HPDE6-E6E7 (cell line): Measurements from ENCODE around the gene PTPRN2.

ENCODE experiments used
- DNase-seq: peaks from one replicate; pipeline ENCODE4 v3.0.0; 2011; ENCODE audit warnings: missing footprints; ENCODE audit errors: extremely low spot score

PTPRN2 gene

DNA sequence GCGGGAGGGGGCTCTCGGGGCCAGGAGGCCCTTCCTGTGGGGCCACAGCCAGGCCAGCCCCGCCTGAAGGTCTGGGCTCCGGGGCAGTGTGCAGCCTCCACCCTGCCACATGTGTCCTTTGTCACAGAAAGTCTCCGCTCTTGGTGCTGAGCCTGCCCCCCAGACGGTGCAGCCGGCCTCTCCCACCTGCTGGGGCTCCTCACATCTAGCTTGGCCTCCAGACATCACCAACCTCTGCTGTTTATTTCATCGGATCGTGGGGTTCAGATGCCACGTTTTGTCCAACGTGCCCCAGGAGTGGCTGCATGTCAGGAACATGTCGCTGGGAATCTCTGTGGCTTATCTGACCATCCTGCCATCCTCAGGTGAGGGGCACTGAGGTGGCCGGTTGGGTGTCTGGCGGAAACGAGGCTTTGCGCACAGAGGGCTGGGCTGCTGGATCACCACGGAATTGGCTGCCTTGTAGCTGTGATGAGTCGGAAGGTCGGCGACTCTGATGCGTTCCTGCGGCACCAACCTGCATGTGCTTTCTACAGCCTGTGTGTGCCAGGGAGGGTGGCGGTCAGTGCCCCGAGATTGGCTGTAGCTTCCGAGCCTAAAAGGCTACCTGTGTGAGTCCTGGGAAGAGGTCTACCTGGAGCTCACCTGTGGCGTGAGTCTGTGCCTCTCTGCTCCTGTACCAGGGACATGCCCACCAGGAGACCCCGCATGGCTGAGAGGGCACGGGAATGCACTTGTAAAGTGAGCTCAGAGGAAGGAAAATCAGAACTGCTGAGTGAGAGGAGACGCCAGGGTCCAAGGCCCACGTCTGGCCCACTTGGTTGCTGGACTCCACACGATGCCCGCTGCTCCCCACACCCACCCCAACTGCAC is 934.4 kb downstream of the PTPRN2 start:
- no peak for DNase-seq

DNA sequence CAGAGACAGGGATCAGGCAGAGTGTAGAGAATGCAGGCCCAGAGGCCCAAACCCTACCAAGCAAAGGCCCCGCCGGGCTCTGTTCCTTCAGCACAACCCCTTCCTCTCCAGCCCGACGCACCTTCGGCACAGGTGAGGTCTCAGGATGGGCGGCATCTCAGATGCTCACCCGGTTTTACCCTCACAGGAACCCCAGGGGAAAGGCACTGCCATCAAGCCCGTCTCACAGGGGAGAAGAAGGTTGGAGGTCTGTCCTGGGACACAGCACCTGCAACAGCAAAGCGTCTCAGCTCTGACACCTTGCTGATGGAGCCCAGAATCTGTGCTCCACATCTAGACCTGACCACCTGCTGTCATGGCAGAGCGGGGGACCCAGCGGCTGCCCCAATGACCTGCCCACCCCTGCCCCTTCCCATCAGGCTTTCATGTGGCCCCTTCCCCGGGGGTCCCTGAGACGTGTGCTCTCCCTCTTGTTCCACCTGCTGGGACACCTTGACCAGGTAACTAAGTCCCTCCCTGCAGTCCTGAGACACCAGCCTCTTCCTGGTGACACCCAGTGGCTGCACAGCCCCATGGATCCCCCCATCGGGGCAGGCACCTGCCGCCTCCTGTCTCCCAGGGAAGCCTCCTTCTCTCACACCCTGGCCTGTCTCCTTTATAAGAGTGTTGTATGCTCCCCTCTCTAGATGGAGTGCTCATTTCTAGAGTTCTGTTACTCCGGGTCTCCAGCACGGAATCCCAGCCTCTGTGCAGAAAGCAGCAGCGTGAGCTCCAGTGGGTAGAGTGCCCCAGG is 935.3 kb downstream of the PTPRN2 start:
- no peak for DNase-seq

DNA sequence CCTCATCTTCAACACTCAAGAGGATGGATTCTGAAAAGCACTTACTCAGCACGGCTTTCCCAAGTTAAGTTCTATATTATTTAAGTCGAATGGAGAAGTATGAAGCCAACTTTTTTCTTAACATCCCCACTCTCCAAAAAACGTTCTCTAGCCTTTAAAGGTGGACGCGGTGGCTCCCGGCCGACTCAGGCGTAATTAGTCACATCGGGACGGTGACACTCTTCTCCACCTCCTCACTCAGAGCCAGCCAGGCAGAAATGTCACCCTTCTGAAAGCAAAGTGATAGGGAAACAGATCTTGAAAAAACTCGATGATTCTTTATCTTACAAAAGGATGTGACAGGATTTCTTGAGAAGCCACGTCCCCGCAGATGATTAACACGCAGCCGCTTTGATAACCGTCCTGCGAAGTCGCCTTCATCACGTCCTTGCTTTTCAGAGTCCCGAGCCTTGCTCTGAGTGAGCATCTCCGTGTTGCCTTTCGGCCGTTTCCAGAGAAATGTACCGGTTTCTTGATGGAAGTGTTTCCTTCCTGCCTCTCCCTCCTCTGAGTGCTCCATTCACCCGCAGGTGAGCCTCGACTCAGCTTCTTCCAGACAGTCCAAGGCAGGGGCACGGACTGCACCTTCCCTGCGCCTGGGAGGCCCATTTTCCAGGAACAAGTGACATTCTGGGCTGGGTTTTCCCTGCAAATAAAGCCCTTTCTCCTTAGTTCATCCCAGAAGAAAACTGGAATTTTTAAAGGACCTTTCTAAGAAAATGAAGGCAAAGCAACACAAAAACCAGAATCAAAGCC is 936.1 kb downstream of the PTPRN2 start:
- DNase-seq, result no peak

DNA sequence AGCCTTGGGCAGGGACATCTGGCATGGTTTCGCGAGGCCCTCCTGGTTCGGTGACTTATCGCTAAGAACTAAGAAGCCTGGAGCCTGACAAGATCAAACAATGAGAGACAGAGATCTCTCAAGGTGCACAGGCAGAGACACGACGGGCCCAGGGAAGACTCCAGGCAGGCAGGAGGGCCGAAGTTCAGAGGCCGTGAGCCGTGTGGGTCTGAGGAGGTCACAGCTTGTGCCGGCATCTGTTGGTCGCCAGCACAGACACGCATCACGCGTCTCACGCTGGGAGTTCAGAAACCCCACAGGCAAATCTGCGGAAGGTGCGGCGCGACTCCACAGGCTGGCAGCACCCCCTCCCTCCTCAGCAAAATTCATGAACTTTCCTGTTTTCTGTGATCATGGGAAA is 936.8 kb downstream of the PTPRN2 start:
- no peak for DNase-seq

DNA sequence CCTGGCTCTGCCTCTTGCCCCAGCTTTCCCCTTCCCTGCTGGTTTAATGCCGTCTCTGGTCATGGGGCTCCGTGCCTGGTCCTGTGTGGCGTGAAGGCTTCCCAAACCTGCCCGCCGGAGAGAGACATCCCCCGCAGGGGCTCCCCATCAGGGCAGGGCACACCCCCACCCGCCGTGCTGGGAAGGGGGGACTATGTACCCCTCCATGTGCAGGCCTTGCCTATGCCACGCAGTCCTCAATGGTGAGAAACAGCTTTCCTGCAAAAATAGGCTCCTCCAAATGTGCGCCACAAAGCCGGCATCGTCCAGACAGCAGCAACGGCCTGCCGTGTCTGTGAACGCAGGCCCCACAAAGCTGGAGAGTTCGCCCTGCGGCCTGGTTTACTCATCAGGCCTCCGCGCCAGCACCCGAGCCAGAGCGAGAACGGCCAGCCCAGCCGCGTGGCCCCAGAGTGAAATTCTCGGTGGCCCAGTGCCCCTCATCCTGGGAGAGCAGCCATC is 937.4 kb downstream of the PTPRN2 start:
- DNase-seq, result no peak

DNA sequence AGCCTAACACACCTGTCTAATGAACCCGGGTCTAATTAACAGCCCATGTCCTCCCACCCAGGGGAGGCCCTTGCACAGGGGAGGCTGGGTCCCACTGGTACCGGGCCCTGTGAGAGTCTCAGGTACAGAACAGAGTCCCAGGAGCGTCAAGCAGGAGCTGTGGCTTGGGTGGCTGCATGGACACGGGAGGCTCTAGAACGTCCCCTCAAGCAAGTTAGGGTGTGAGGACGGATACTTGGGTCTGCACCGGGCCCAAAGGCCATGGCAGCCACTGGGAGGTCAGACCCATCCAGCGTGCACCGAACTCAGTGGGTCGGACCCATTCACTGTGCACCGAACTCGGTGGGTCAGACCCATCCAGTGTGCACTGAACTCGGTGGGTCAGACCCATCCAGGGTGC is 941.1 kb downstream of the PTPRN2 start:
- no peak for DNase-seq

DNA sequence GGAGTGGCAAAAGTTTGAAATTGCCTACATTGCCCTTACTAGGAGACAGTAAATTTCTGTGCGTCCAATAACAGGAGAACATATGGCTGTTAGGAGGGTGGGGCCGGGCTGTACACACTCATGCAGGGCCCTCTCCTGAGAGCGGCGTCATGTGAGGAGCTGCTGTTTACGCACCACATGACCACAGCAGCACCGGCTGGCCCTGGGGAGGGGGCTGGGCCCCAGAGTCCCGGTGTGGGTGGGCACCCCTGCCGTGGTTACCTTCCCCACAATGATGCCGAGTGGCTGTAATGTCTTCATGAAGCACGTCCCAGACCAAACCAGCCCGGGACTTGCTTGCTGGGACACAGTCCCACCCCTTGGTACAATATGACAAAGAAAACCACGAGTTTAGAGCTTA is 942.1 kb downstream of the PTPRN2 start:
- DNase-seq, result no peak

DNA sequence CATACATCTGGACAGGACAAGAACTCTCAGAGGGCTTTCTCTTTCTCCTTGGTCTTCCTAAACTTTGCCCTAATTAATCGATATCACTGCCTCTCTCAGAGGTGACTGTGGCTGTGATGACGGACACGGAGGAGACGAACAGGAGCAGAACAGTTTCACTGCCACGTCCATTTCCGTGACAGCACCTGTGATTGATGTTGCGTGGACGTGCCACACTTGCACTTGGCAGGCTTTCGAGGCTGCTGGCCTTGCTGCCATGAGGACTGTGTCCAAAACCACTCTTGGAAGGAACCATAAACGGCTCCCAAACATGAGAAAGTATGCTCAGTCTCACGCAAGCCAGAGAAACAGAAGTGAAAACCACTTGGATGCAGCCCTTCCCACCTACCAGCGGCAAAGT is 942.7 kb downstream of the PTPRN2 start:
- DNase-seq, result no peak

DNA sequence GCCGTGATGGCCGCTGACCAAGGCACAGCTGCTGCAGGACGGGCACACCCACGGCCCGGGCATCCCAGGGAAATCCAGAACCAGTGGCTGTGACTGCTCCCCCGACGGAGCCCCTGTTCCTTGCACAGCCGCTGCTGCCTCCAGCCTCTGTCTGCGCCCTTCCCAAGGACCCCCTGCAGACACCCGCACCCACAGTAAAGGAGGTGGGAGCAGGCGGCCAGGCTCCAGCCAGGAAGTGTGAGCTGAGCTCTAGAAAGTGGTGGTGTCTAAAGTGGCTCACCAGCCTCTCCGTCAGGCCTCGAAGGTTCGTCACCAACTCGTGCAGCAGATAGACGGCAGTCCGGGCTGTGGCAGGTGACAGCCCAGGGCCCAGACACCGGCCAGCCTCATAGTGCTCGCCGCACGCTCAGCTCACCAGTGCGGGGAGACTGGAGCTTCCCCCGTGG is 944.1 kb downstream of the PTPRN2 start:
- DNase-seq, result no peak

DNA sequence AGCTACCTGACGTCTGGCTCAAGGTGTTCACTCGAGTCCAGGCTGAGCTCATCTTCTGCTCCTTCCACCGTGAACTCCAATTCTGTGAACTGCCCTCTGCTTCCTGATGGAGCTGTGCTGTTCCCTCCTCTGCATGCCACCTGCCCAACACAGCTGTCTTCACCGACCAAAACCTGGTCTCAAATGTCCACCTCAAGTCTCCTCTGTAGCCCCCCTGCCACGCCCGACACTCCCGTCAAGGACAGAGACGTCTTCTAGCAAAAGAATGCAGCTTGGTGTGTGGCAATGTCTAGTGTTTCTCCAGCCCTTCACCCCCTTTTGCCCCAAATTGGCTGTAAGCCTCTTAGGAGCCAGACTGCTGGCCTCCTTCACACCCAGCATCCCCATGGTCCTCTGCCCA is 945.8 kb downstream of the PTPRN2 start:
- DNase-seq, result no peak

DNA sequence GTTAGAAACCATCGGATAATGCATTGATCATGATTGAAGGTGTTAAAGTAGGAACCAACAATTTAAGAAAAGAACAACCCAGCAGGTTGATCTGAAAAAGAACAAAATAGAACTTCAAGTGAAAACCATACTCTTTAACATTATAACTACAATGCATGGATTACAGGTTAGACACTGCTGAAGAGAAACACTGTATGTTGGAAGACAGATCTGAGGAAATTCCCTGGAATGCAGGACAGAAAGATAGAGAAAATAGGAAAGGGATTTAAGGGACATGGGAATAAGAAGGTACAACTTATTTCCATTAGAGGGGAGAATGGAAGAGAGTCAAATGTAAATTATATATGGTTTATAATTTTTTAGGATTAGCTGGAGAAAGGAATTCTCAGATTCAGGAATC is 947.5 kb downstream of the PTPRN2 start:
- no peak for DNase-seq

DNA sequence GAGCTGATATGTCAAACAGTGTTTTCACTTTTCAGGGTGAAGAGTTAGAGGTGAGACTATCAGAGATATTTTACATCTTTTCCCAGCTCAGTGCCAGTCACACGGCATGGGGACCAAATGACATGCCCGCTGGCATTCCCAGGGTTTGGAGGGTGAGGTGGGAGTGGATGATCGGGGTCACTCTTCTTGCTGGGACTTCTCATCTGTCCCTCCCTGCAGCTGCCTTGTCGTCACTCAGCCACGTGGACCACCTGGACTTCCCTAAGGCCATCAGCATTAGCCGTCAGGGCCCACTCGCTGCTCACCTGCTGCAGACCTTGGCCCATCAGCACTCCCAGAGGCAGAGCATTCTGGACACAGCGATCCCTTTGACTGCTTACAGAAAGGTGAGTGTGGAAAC is 949.1 kb downstream of the PTPRN2 start:
- no peak for DNase-seq

DNA sequence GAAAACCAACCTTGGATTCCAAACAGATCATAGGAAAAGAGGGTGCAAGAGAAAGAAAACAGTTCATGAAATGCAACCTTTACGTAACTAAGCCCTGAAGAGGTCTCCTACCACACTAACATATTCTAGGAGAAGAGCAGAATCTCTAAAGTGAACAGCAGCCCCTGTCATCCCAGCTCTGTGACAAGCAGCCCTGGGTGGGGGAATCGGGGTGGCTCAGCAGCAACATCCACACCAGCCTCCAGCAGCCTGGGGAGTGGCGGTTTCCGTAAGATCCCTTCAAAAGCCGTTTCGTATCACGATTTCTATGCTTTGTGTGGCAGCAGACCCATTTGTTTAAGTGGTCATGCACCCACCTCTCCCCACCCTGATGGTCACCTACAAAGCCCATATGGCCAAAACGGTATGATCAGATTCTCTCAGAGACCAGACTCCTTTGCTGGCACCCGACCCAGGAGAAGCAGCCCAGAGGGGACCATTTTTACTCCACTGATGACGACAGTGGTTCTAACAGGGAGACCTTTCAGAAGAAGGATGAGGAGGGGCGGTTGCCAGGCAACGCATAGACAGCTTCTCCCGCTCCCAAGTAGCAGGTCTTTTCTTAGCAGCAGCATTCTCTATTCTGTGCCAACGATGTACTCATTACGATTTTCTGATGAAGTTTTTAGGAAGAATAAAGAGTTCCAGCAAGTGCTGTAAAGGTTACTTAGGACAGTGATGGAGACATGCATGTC is 950.2 kb downstream of the PTPRN2 start:
- DNase-seq, result no peak

DNA sequence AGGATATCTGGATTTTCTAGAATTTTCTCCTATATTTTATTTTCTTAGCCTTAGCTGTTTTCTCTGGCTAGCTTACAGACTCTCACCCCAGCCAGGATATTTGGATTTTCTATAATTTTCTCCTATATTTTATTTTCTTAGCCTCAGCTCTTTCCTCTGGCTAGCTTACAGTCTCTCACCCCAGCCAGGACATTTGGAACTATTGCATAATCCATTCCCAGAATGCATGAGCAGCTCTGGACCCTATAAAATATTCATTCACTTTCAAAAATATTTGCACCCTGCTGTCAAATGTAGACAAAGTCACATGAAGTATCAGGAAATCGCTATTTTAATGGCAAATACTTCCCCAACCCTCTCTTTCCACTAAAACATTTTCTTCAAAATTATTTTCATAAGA is 952.0 kb downstream of the PTPRN2 start:
- no peak for DNase-seq

DNA sequence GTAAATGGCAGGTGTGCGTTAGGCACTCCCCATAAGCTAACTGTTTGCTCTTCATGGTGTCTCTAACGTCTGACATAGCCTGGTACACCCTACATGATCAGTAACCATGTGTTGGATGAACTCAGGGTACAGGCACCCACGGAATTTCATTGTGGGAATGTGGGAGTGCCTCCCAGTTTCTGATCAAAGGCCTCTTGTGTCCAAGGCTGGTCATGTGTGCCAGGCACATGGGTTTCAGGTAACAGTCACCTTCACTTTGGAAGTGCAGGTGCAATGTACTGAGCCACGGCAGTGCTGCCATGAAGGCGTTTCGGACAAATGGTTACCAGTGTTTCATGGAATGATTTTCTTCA is 952.5 kb downstream of the PTPRN2 start:
- no peak for DNase-seq

DNA sequence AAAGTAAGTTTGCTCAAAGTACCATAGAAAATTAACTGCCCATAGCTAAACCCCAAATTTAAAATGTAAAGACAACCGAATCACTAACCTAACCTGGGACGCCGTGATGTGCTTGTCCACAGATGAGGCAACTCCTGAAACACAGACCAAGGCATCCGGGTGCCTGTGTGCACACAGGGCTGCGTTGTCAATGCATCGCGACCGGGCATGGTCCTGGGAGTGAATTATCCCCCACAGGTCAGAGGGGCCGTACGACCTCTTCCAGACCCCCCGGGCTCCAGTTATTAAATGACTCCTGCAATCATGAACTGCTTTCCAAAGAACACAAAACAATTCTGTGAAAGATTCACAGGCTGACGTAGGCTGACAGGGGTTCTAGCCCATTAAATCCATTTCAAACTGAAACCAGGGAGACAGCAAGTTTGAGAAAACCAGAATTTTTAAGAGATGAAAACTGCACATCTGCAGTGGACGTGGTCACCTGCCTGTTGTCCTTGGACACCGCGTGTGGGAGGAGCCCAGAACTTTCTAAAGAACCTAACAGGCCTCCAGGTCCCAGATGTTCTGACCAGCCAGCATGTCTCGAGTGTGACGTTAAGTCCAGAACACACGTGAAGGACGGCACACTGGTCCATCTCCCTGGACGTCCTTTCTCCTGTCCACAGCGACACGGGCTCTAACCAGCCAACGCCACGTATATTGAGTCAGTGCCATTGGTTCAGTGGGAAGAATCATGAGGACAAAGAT is 953.0 kb downstream of the PTPRN2 start:
- no peak for DNase-seq

DNA sequence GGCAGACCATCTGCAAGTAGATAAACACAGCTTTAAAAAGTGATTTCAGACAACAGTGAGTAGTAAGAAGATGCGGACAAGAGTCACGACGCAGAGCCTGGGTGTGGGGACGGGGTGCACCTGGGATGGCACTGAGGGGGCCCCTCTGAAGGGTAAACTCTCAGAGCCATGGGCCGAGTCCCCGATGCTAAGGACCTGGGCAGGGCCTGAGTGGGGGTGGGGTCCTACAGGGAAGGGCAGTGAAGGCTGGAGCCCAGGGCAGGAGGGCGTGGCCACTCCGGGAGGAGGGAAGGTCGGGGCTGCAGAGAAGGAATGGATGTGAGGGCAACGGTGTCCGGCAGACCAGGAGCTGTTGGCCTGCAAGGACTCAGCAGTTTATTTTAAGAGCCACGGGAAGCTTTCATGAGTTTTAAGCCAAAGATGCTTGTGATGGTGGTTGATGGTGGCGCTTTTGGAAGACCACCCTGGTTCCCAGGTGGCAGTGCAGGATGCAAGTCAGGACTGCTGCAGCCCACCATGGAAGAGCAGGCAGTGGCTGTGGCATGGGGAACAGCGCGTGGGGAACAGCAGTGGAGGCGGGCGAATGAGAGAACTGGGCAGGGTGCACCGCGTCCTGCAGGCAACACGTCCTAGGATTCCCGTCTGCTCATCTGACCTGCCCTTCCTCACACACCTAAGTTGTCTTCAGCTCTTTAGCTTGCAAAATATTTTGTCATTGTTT is 954.0 kb downstream of the PTPRN2 start:
- no peak for DNase-seq

DNA sequence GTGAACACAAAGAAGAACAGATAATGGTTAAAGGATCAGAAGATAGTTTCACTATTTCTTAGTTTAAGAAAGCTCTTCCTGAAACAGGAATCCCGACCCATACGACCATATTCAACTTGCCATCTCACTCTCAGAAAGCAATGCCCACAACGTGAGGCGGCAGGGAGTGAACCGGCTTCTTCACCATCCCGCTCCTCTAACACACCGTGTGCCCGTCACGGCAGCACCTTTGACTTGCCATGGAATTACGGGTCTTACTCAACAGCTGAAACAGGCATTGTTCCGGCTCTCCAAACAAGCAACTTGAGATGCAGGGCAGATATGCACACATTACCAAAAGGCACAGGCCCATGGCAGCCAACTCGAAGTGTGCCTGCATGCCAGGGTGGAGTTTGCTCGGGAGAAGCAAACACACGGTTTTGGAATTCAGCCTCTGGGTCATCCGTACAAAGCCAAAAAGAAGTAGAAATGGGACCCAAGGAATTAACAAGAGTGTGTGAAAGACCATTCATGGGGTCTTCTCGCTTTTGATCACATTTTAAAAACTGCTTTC is 957.2 kb downstream of the PTPRN2 start:
- DNase-seq, result no peak

DNA sequence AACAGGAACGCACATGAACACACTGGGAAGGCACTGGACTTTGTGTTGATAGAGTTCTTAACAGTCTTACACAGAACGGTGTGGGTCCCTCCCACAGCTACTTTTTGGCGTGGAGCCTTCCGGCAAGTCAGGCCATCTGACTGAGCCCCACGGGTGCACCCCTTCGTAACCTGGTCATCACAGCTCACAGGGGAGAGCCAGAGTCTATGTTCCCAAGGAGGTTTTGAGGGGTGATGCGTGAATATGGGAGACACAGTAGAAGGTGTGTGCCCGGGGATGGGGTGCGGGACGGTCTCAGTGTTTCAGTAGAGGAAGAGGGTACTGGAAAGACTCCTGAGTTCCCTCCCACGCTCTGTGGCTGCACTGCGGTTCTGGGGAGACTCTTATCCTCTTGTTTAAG is 959.2 kb downstream of the PTPRN2 start:
- DNase-seq, result no peak

DNA sequence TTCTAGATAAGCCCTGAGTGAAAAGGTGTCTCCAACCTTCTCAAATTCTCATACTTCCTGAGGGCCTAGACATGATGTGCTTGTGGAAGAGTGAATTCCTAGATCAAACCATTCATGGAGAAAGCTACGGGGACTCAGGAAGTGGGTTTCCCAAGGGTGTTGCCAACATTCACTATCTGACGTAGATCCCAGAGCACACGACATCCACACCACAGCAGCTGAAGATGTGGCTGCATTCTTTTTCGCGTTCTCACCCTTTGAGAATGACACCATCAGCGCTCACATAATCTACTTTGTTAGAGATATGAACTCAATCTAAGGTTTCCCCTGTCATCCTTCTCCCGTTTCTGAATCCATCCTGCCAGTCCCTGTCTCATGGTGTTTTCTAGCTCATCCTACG is 960.0 kb downstream of the PTPRN2 start:
- DNase-seq, result no peak
